ENCODE results near the gene KISS1R. TPM values are rescaled to one million over a fixed set of nuclear protein-coding genes. Genes with fewer than 3 reads are reported as not detected.
A peak's percentile ranks its signal among the peaks of the same experiment; 100 is the strongest.

Gene KISS1R
- total RNA-seq, 1 donor from 2014 or later: 1.7 TPM

GRCh38 chr19:870314-870713 lies 46.8 kb upstream of the KISS1R start:
- Mint-ChIP-seq H3K9me3 (ENCODE audit: unreplicated experiment) (no peaks in the 10 kb centered on the region), H3K4me3 (ENCODE audit: unreplicated experiment) (no peak overlapping the region), H3K36me3 (ENCODE audit: unreplicated experiment) (peaks cover 14% of the 10 kb centered on the region), H3K27me3 (ENCODE audit: unreplicated experiment) (no peaks in the 10 kb centered on the region), H3K4me1 (ENCODE audit: unreplicated experiment) (peaks cover 58% of the 10 kb centered on the region), H3K27ac (ENCODE audit: unreplicated experiment) (peak overlapping the region; percentile 97)
- TF ChIP-seq CTCF (IDR thresholded peaks at IDR 0.05): no peak
- no peak for DNase-seq (ENCODE audit: extremely low spot score, unreplicated experiment)

- peak; percentile 89 for DNase-seq (ENCODE audit: extremely low spot score, unreplicated experiment)
- Mint-ChIP-seq H3K9me3 (ENCODE audit: unreplicated experiment) (no peaks in the 10 kb centered on the region), H3K36me3 (ENCODE audit: unreplicated experiment) (peaks cover 17% of the 10 kb centered on the region), H3K27ac (ENCODE audit: unreplicated experiment) (peak overlapping the region; percentile 38), H3K4me1 (ENCODE audit: unreplicated experiment) (peaks cover 55% of the 10 kb centered on the region), H3K27me3 (ENCODE audit: unreplicated experiment) (no peaks in the 10 kb centered on the region), H3K4me3 (ENCODE audit: unreplicated experiment) (no peak overlapping the region)
- no peak for TF ChIP-seq CTCF (IDR thresholded peaks at IDR 0.05)
Measured at GRCh38 chr19:870963-871401, 46.2 kb upstream of the KISS1R start.

- Mint-ChIP-seq H3K4me1 (ENCODE audit: unreplicated experiment) (peaks cover 52% of the 10 kb centered on the region), H3K27ac (ENCODE audit: unreplicated experiment) (peak overlapping the region; percentile 85)
- DNase-seq (ENCODE audit: extremely low spot score, unreplicated experiment): peak; percentile 83
Measured at GRCh38 chr19:871446-872265, 45.5 kb upstream of the KISS1R start.

GRCh38 chr19:872266-872951 lies 44.7 kb upstream of the KISS1R start:
- Mint-ChIP-seq H3K36me3 (ENCODE audit: unreplicated experiment) (peaks cover 19% of the 10 kb centered on the region), H3K4me3 (ENCODE audit: unreplicated experiment) (no peak overlapping the region), H3K4me1 (ENCODE audit: unreplicated experiment) (peaks cover 46% of the 10 kb centered on the region), H3K27ac (ENCODE audit: unreplicated experiment) (peak overlapping the region; percentile 73), H3K9me3 (ENCODE audit: unreplicated experiment) (no peaks in the 10 kb centered on the region), H3K27me3 (ENCODE audit: unreplicated experiment) (no peaks in the 10 kb centered on the region)
- no peak for TF ChIP-seq CTCF (IDR thresholded peaks at IDR 0.05)
- DNase-seq (ENCODE audit: extremely low spot score, unreplicated experiment): peak; percentile 88

More at GRCh38 chr19:871446-872265, 45.5 kb upstream of the KISS1R start:
- TF ChIP-seq CTCF (IDR thresholded peaks at IDR 0.05): no peak
- Mint-ChIP-seq H3K4me3 (ENCODE audit: unreplicated experiment) (no peak overlapping the region), H3K9me3 (ENCODE audit: unreplicated experiment) (no peaks in the 10 kb centered on the region), H3K36me3 (ENCODE audit: unreplicated experiment) (peaks cover 20% of the 10 kb centered on the region), H3K27me3 (ENCODE audit: unreplicated experiment) (no peaks in the 10 kb centered on the region)

- peaks cover 39% of the 10 kb centered on the region for H3K4me1 Mint-ChIP-seq (ENCODE audit: unreplicated experiment)
- DNase-seq (ENCODE audit: extremely low spot score, unreplicated experiment): no peak
- H3K9me3 Mint-ChIP-seq (ENCODE audit: unreplicated experiment): no peaks in the 10 kb centered on the region
Measured at GRCh38 chr19:873084-873483, 44.0 kb upstream of the KISS1R start.

More at GRCh38 chr19:873084-873483, 44.0 kb upstream of the KISS1R start:
- Mint-ChIP-seq H3K4me3 (ENCODE audit: unreplicated experiment) (no peak overlapping the region), H3K36me3 (ENCODE audit: unreplicated experiment) (peaks cover 16% of the 10 kb centered on the region), H3K27me3 (ENCODE audit: unreplicated experiment) (no peaks in the 10 kb centered on the region), H3K27ac (ENCODE audit: unreplicated experiment) (no peak overlapping the region)
- no peak for TF ChIP-seq CTCF (IDR thresholded peaks at IDR 0.05)

Measured in osteocyte (in vitro differentiated cells).